ENCODE measurements around the gene POFUT1.
"Not testable (repeated sequence)": the region's sequence is repeated elsewhere in the genome, so short reads cannot be mapped to it uniquely, and the experiment has no call there.

The POFUT1 gene

GRCh38 chr20:32235331-32236047 lies 27.8 kb downstream of the POFUT1 start:
- DNase-seq (ENCODE audit: low read depth), result no peak

- DNase-seq (ENCODE audit: low read depth), result no peak
These were observed 28.4 kb downstream of the POFUT1 start for GRCh38 chr20:32236048-32236533.

GRCh38 chr20:32236819-32237218 lies 29.1 kb downstream of the POFUT1 start:
- no peak for DNase-seq (ENCODE audit: low read depth)

- DNase-seq (ENCODE audit: low read depth), result no peak
These were observed 29.7 kb downstream of the POFUT1 start for GRCh38 chr20:32237419-32237818.

- DNase-seq (ENCODE audit: low read depth), result no peak
These were observed 31.1 kb downstream of the POFUT1 start for GRCh38 chr20:32238483-32239425.

- no peak for DNase-seq (ENCODE audit: low read depth)
These were observed 32.5 kb downstream of the POFUT1 start for GRCh38 chr20:32240205-32240604.

- DNase-seq (ENCODE audit: low read depth), result no peak
These were observed 34.1 kb downstream of the POFUT1 start for GRCh38 chr20:32241807-32242206.

GRCh38 chr20:32244150-32244823 lies 36.6 kb downstream of the POFUT1 start:
- no peak for DNase-seq (ENCODE audit: low read depth)

- DNase-seq (ENCODE audit: low read depth), result no peak
These were observed 37.3 kb downstream of the POFUT1 start for GRCh38 chr20:32244959-32245358.

- not testable (repeated sequence) for DNase-seq (ENCODE audit: low read depth)
These were observed 38.5 kb downstream of the POFUT1 start for GRCh38 chr20:32246208-32246607.

GRCh38 chr20:32248043-32248442 lies 40.4 kb downstream of the POFUT1 start:
- no peak for DNase-seq (ENCODE audit: low read depth)

GRCh38 chr20:32249030-32249738 lies 41.5 kb downstream of the POFUT1 start:
- no peak for DNase-seq (ENCODE audit: low read depth)

GRCh38 chr20:32251470-32251869 lies 43.8 kb downstream of the POFUT1 start:
- DNase-seq (ENCODE audit: low read depth), result no peak

- no peak for DNase-seq (ENCODE audit: low read depth)
These were observed 44.5 kb downstream of the POFUT1 start for GRCh38 chr20:32252189-32252588.

- DNase-seq (ENCODE audit: low read depth), result not testable (repeated sequence)
These were observed 53.3 kb downstream of the POFUT1 start for GRCh38 chr20:32260973-32261372.

- DNase-seq (ENCODE audit: low read depth), result no peak
These were observed 54.0 kb downstream of the POFUT1 start for GRCh38 chr20:32261644-32262043.

GRCh38 chr20:32263398-32263954 lies 55.8 kb downstream of the POFUT1 start:
- DNase-seq (ENCODE audit: low read depth), result no peak

- DNase-seq (ENCODE audit: low read depth), result no peak
These were observed 63.9 kb downstream of the POFUT1 start for GRCh38 chr20:32271620-32272019.

- DNase-seq (ENCODE audit: low read depth), result no peak
These were observed 66.7 kb downstream of the POFUT1 start for GRCh38 chr20:32274359-32274758.

- not testable (repeated sequence) for DNase-seq (ENCODE audit: low read depth)
These were observed 67.5 kb downstream of the POFUT1 start for GRCh38 chr20:32275163-32275562.
